IPS-20b (cell line): ENCODE results near the gene GRIK3.

Source experiments
- H3K27ac ChIP-seq: one replicate; pipeline ENCODE4 v1.5.1; 2013; ENCODE audit warnings: low read length
- H3K27me3 ChIP-seq: 2 replicates; pipeline ENCODE4 v1.6.1; 2013; ENCODE audit warnings: mild to moderate bottlenecking, low read length, inconsistent platforms; ENCODE audit not compliant: insufficient read depth
- H3K36me3 ChIP-seq: 2 replicates; pipeline ENCODE4 v1.6.1; 2013; ENCODE audit warnings: low read depth, mild to moderate bottlenecking, inconsistent platforms, low read length, moderate library complexity; ENCODE audit not compliant: insufficient read depth
- H3K4me1 ChIP-seq: 2 replicates; pipeline ENCODE4 v1.6.1; 2013; ENCODE audit warnings: mild to moderate bottlenecking, control low read depth, inconsistent platforms, low read length, moderate library complexity; ENCODE audit not compliant: insufficient read depth
- H3K4me3 ChIP-seq: 2 replicates; pipeline ENCODE4 v1.5.1; 2013; ENCODE audit warnings: mild to moderate bottlenecking, low read length, inconsistent platforms
- H3K9ac ChIP-seq: 2 replicates; pipeline ENCODE4 v1.6.1; 2013; ENCODE audit warnings: low read depth, mild to moderate bottlenecking, inconsistent platforms, low read length, moderate library complexity
- H3K9me3 ChIP-seq: 2 replicates; pipeline ENCODE4 v1.6.1; 2013; ENCODE audit warnings: mild to moderate bottlenecking, low read depth, low read length, inconsistent platforms; ENCODE audit not compliant: insufficient read depth

GRIK3 gene

DNA sequence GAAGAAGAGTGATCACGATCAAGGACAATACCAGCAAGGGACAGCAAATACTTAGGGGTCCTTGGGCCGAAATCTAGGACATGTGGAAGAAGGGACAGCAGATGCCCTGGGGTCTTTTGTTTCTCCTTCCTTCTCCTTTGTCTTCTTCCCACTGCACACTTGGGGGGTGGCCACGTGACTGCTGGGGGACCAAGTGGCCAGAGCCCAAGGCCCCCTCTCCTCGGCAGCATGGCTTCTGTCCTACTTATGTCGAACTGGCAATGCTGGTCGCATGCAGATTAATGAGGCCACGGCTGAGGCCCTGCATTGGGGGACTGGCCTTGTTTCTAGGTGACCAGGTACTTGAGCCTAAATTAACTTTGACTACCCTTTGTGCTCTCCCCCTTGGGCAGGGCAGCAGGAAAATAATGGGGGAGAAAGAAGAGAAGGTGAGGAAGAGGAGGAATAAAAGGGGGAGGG is 83.0 kb downstream of the GRIK3 start:
- Histone ChIP-seq H3K36me3 (no peaks in the 10 kb centered on the region), H3K9ac (no peak overlapping the region), H3K27me3 (no peaks in the 10 kb centered on the region), H3K4me3 (no peak overlapping the region), H3K9me3 (no peaks in the 10 kb centered on the region), H3K27ac (no peak overlapping the region), H3K4me1 (peaks cover 5% of the 10 kb centered on the region; the same call in 1 of the 2 replicates)

DNA sequence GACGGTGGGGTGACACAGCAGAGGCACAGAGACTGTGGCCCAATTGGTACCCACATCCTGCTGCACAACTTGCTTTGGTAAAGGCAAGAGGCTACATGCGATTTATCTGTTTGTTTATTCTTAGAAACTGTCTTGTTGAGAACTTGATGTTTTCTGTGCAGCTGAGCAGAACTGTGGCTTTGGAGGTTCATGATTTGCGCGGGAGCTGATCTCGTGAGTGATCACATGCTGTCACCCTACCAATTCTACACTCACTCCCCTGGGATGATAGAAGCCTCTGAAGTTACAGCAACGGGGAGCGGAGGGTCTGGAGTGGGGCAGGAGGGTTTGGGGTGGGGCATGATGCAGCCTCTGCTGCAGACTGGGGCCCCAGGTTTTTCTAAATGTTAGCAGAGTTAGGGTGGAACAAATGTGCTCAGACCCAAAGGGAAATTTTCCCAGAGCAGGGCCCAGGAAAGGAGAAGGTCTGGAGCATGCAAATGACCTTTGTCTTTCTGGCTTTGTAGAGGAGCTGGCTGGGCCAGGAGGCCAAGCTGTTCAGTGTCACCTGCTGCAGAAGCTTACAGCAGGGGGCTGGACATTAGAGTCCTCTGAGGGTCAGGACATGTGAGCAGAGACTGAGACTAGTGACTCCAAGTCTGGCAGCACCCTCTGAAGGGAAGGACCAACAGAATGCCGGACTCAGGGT is 83.6 kb downstream of the GRIK3 start:
- Histone ChIP-seq H3K27ac (no peak overlapping the region), H3K9me3 (no peaks in the 10 kb centered on the region), H3K4me3 (no peak overlapping the region), H3K9ac (no peak overlapping the region), H3K4me1 (peaks cover 5% of the 10 kb centered on the region; the same call in 1 of the 2 replicates), H3K36me3 (no peaks in the 10 kb centered on the region), H3K27me3 (no peaks in the 10 kb centered on the region)

DNA sequence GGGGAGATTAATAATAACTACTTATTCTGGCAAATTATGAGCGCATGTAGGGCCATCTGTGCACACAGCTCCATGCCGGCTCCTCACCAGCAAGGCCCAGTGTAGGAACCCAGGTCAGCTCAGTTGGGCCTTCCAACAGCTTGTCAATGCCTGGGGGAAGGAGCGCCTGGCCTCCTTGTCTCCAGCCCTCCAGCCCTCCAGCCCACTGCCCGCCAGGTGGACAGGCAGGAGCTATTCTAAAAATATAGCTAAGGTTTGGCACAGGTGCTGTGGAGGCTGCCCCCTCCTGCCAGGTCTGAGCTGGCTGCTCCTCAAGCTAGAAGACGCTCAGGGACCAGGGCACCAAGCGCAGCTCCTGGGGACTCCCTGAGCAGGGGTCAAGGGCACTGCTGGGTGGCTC is 85.7 kb downstream of the GRIK3 start:
- Histone ChIP-seq H3K27me3 (no peaks in the 10 kb centered on the region), H3K4me3 (no peak overlapping the region), H3K9me3 (no peaks in the 10 kb centered on the region), H3K4me1 (peaks cover 5% of the 10 kb centered on the region; the same call in 1 of the 2 replicates), H3K36me3 (no peaks in the 10 kb centered on the region), H3K9ac (no peak overlapping the region), H3K27ac (no peak overlapping the region)

DNA sequence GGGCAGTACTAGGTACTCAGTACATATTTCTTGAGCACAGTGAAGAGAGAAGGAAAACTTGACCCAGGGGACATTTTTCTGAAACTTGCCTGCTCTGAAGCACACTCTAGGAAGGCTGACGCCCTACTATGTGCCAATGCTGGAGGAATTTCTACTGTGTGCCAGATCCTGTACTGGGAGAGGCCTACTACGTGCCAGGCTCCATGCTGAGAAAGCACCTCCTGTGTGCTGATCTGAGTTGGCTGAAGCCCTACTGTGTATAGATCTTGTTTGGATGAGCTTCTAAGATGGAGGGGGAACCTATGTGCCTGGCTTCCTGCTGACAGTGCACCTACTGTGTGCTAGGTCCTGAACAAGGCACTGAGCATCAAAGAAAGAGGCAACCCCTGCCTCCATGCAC is 86.2 kb downstream of the GRIK3 start:
- Histone ChIP-seq H3K4me3 (no peak overlapping the region), H3K9me3 (no peaks in the 10 kb centered on the region), H3K4me1 (peaks cover 5% of the 10 kb centered on the region; the same call in 1 of the 2 replicates), H3K36me3 (no peaks in the 10 kb centered on the region), H3K9ac (no peak overlapping the region), H3K27ac (no peak overlapping the region), H3K27me3 (no peaks in the 10 kb centered on the region)

DNA sequence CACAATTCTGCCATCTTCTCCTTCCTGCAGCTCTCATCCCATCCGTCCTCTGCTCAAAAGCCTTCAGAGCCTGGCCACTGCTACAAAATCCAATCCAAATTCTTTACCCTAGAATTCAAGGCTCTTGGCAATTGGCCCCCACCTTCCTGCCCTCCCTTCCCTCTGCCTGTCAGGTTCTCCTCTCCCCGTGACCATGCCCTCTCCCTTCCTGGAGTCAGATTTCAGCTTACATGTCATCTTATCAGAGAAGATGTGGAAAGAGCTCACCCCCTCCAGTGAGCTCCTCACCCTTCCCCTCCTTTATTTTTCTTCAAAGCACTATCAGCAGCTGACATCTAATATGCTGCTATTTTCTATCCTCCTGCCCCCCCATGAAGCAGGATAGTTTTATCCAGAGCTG is 86.9 kb downstream of the GRIK3 start:
- Histone ChIP-seq H3K4me3 (no peak overlapping the region), H3K4me1 (peaks cover 5% of the 10 kb centered on the region; the same call in 1 of the 2 replicates), H3K9me3 (no peaks in the 10 kb centered on the region), H3K27ac (no peak overlapping the region), H3K9ac (no peak overlapping the region), H3K27me3 (no peaks in the 10 kb centered on the region), H3K36me3 (no peaks in the 10 kb centered on the region)

DNA sequence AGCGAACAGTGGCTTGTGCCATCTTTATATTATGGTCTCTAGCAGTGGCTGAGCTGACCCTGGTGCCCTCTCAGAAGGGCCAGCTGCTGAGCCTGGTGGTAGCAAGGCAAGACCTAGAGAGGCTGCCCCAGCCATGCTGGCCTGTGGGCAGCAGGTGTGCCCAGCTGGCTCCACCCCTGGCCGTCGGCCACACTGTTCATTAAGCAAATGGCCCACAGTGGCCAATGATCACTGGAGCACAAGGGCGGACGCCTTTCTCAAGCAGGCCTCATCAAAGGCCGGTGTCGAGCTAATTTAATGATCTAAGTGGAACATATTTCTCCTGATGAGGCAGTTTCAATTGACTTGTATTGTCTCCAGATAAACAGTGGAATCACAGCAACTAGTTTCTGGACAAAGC is 89.4 kb downstream of the GRIK3 start:
- peaks cover 8% of the 10 kb centered on the region; the same call in 1 of the 2 replicates for H3K4me1 ChIP-seq
- no peak overlapping the region for H3K27ac ChIP-seq
- H3K4me3 ChIP-seq: no peak overlapping the region

DNA sequence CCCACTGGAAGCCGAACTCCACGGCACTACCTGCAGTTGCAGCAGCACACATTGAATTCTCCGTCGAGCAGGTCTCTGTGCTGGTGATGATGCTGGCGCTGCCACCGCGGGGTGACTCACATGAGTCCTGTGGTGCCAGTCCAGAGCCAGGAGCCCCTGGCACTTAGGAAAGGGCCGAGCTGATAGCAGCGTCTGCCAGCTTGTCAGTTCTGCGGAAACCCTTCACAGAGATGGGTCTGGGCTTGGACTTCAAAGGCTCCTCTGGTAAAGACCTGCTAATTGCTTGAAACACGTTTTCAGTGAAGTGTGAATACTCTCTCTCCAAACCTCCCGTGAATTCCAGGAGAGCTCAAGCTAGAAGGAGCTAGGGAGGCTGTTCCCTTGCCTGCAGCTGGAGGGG is 92.2 kb downstream of the GRIK3 start:
- Histone ChIP-seq H3K36me3 (no peaks in the 10 kb centered on the region), H3K9ac (no peak overlapping the region), H3K4me1 (0 out of 2 replicates have a peak, but pooled peaks cover 3% of the 10 kb centered on the region), H3K27ac (no peak overlapping the region), H3K9me3 (no peaks in the 10 kb centered on the region), H3K27me3 (0 out of 2 replicates have a peak, but pooled peaks cover 4% of the 10 kb centered on the region), H3K4me3 (no peak overlapping the region)

More for the DNA sequence above, 89.4 kb downstream of the GRIK3 start:
- Histone ChIP-seq H3K9me3 (no peaks in the 10 kb centered on the region), H3K9ac (no peak overlapping the region), H3K36me3 (no peaks in the 10 kb centered on the region), H3K27me3 (no peaks in the 10 kb centered on the region)

DNA sequence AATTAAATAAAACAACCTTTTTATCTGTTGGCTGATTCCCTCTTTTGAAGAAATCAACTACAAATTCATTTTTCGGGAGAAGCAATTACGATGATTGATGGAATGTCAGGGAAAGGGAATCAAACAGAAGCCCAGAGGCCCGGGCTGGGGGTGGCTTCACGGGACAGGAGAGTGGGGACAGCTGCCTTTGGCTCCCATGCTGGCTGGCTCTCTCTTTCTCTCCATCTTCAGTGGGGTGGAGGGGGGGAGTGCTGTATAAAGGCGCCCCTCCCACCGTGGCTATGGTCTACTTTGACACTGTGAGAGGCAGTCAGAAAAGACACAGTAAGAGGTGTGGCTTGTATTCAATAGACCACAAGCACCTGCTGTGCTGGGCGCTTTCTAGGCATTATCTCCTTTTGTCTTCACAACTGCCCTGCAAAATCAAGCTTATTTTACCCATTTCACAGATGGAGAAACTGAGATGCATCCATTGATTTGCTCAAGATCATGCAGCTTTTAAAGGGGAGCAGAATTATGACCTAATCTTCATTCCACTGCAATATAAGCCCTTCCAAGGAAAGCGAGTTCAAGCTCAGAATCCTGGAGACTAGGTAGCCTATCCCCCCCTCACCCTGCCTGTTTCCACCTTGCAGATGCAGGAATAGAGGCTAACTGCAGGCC is 92.9 kb downstream of the GRIK3 start:
- Histone ChIP-seq H3K9me3 (no peaks in the 10 kb centered on the region), H3K4me1 (0 out of 2 replicates have a peak, but pooled peaks cover 3% of the 10 kb centered on the region), H3K4me3 (no peak overlapping the region), H3K27ac (no peak overlapping the region), H3K27me3 (0 out of 2 replicates have a peak, but pooled peaks cover 4% of the 10 kb centered on the region), H3K9ac (no peak overlapping the region), H3K36me3 (no peaks in the 10 kb centered on the region)

DNA sequence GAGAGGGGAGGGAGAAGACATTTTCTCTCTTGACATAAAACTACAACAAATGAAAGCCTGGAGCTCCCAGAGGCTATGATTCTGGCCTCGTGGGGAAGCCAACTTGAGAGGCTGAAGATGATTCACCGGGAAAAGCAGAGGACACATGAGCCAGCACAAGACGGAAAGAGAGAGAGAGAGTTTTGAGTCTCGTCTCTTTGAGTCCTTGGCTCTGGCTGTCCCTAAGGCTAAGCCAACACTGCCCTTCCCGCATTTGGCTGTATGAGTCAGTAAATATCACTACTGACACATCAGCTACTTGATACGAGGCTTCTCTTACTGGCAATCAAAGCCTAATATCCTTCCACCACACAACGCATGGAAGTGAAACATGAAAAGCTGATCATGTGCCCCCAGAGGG is 95.5 kb downstream of the GRIK3 start:
- Histone ChIP-seq H3K4me3 (no peak overlapping the region), H3K9ac (no peak overlapping the region), H3K9me3 (no peaks in the 10 kb centered on the region), H3K27ac (no peak overlapping the region), H3K36me3 (no peaks in the 10 kb centered on the region), H3K27me3 (peaks cover 4% of the 10 kb centered on the region; the same call in 1 of the 2 replicates), H3K4me1 (0 out of 2 replicates have a peak, but pooled peaks cover 3% of the 10 kb centered on the region)

DNA sequence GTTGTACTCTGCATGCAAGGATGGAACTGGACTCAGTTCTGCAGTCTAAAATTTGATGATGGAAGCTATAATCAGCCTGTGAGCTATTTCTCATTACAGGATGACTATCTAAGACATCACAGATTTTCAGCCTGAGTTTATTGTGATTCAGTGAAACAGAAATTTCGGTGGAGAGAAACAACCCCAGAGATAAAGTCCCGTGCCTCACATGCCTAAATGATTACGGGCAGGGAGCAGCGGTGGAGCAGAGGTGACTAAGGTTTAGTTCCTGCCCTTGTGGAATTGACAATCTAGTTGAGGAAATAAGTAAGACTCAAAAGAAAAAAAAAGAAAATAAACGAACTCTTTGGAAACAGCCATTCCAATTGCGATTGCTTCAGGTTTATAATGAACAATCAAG is 96.9 kb downstream of the GRIK3 start:
- Histone ChIP-seq H3K36me3 (no peaks in the 10 kb centered on the region), H3K4me1 (0 out of 2 replicates have a peak, but pooled peaks cover 3% of the 10 kb centered on the region), H3K27ac (no peak overlapping the region), H3K27me3 (peaks cover 8% of the 10 kb centered on the region; the same call in 1 of the 2 replicates), H3K4me3 (no peak overlapping the region), H3K9me3 (no peaks in the 10 kb centered on the region), H3K9ac (no peak overlapping the region)

DNA sequence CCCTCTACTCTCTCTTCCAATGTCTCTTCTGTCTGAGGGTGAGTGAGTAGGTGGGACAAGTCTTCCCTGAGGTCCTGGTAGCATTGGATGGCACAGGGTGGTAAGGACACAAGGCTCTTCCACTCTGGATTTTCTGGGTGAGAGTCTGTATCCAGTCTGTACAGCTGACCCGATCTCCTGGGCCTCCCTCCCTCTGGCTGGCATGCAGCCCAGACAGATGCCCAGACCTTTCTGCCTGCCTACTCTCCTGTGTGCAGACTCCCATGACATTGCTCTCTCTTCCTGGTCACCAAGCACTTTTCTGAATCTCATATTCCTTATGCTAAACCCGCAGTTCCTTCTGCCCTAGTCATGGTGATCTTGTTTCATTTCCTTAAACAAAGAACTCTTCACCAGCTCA is 100.3 kb downstream of the GRIK3 start:
- no peaks in the 10 kb centered on the region for H3K36me3 ChIP-seq
- H3K27me3 ChIP-seq: peaks cover 5% of the 10 kb centered on the region; the same call in 1 of the 2 replicates

DNA sequence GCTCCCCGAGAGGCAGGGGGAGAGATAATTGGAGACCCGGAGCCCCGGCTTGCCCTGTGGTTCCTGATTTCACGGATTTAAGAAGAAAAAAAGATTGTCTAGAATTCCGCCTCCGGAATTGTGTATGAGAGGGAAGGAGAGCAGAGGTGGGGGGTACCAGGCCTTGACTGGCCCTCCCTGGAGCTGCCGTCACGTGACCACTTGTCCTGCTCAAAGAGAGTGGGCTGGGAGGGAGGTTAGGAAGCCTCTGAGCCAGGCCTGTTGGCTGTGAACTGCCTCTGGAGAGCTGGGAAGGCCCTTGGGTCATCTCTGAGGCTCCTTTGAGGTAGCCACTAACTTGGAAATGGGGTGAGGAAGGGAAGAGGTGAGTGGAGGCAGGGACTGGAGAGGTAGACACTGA is 106.5 kb downstream of the GRIK3 start:
- H3K4me1 ChIP-seq: no peaks in the 10 kb centered on the region; the same call in 1 of the 2 replicates
- H3K4me3 ChIP-seq: no peak overlapping the region
- H3K9ac ChIP-seq: no peak overlapping the region
- H3K27ac ChIP-seq: no peak overlapping the region
- H3K36me3 ChIP-seq: no peaks in the 10 kb centered on the region
- H3K27me3 ChIP-seq: no peaks in the 10 kb centered on the region
- H3K9me3 ChIP-seq: no peaks in the 10 kb centered on the region

More for the DNA sequence above, 100.3 kb downstream of the GRIK3 start:
- no peaks in the 10 kb centered on the region for H3K9me3 ChIP-seq
- H3K27ac ChIP-seq: no peak overlapping the region
- H3K4me1 ChIP-seq: no peaks in the 10 kb centered on the region
- no peak overlapping the region for H3K9ac ChIP-seq
- H3K4me3 ChIP-seq: no peak overlapping the region
